ENCODE results near the gene MT1A.

MT1A gene

DNA sequence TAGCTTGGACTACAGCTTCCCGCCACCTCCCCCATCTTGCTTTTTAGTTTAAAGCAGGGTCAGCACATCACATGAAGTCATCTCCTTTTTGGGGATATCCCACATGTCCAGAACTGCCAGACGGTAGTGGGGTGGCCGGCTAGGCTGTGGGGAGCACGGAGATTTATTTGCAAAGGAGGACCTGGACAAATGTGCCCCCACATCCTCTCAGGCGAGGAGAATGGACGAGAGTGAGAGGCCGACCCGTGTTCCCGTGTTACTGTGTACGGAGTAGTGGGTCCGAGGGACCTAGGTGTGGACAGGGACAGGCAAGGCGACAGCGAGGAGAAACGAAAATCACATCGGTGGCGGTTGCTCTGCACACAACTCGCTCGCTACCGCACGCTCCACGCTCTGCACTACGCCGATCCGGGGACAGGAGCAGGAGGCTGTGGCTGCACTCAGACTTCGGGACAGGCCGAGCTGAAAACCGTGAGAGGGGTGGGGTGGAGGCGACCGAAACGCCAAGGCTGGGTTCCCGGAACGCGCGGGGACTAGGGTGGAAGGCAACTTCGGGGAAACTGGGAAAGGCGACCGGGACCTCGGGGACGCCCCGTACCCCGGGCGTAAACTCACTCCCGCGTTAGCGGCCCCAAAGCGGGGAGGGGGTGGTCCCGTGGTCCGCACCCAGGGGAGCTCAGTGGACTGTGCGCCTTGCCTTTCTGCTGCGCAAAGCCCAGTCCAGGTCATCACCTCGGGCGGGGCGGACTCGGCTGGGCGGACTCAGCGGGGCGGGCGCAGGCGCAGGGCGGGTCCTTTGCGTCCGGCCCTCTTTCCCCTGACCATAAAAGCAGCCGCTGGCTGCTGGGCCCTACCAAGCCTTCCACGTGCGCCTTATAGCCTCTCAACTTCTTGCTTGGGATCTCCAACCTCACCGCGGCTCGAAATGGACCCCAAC is at the start of gene MT1A:
Gene MT1A, plus strand, starts transcription at position 853 of the 937 bp plus-strand sequence. Its CDS starts 73 bp downstream, at position 926.
- no peak for DNase-seq

DNA sequence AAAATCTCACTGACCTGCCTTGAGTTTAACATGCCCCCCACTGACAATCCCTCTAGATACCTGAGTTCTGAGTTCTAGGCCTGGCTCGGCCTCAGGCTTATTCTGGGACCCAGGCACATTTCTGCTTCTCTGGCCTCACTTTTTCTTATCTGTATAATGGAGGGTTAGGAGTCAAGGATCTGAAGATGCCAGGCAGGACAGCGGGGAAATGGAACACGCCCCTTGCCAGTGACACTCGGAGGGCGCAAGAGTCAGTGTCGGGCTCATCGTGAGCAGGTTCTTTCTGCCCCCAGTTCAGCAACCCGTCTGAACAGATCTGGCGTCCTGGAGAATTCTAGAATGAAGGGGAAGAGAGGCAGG is 49.7 kb upstream of the MT1A start:
- no peak for DNase-seq

DNA sequence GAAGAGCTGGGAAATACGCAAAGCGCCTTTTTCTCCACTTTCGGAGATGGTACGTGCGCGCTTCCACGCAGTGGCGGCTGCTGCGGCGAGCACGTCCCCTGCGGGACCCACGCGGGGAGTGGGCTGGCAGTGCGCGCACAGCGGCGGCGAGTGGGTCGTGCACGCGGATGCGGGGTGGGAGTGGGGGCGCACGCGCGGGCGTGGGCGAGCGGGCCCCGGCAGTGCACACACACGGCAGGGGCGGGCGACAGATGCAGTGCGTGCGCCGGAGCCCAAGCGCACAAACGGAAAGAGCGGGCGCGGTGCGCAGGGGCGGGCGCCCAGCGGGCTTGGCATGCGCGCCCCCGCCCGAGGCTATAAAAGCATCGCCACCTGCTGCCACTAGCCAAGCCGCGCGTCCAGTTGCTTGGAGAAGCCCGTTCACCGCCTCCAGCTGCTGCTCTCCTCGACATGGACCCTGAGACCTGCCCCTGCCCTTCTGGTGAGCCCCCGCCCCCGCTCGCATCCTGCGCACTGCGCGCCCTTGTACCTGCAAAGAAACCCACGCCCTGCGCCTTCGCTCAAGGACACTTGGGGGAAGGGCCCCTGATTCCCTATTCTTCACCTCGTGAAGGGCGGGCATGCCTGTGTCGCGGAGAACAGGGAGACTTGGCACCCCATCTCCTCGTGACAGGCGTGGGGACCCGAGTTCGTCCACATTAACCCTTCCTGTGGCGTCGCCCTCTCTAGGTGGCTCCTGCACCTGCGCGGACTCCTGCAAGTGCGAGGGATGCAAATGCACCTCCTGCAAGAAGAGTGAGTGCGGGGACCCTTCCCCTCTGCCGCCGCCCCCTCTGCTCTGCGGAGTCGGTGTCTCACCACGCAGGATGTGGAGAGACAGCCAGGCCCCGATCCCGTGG is 49.1 kb upstream of the MT1A start, which contains the start of gene MT3:
Gene MT3, plus strand, starts transcription at position 388 of the 899 bp plus-strand sequence. Its CDS starts 63 bp downstream, at position 451.
- DNase-seq, result peak; percentile 77

DNA sequence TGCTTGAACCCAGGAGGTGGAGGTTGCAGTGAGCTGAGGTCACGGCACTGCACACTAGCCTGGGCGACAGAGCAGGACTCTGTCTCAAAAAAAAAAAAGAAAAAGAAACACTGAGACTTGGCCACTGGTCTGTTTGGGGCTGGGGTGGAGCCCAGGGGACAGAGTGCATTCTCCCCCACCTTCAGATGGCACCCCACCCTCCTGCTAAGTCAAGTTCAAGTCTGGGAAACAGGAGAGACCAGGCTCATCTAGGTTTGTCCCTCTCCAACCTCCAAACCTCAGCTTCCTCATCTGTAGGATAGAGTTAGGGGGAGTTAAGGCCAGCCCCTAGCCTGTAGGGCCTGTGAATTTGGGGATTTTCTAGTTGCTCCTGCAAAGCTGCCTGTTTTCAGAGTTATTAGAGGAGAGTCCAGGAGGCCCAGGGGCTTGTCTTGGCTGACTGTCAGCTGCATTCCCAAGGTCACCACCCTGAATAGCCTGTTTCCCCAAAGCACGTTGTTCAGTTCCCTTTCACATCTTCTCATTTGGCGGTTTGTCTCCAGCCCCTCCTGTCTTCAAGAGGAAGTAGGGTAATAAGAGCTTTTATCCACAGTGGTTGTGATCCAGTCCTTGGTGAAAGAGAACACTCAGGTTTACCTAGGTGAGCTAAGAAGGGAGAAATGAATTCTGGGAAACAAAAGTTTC is 46.9 kb upstream of the MT1A start:
- no peak for DNase-seq

DNA sequence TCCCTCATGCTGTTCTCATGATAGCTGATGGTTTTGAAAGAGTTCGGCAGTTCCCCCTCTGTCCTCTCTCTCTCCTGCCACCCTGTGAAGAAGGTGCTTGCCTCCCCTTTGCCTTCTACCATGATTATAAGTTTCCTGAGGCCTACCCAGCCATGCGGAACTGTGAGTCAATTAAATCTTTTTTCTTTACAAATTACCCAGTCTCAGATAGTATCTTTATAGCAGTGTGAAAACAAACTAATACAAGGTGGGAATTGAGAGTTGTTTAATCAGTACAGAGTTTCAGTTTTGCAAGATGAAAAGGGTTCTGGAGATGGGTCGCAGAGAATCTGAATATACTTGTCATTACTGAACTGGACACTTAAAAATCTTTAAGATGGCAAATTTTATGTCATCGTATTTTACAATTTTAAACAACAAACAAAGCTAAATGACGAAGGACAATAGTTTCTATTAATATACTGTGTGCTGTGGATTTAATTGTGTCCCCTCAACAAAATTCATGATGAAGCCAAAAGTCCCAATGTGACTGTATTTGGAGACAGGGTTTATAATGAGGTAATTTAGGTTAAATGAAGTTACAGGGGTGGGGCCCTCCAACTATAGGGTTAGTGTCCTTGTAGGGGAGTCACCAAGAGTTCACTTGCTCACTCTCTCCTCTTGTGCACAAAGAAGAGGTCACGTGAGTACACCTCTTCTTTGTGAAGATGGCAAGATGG is 44.7 kb upstream of the MT1A start:
- DNase-seq, result no peak

DNA sequence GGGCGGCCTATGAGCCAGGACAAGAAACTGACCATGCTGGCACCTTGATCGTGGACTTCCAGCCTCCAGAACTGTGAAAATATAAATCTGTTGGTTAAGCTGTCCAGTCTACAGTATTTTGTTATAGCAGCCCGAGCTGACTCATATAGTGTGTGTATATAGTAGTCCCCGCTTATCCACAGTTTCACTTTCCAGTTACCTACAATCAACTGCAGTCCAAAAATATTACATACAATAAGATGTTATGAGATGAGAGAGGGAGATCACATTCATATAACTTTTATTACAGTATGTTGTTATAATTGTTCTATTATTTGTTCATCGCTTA is 44.2 kb upstream of the MT1A start:
- no peak for DNase-seq

DNA sequence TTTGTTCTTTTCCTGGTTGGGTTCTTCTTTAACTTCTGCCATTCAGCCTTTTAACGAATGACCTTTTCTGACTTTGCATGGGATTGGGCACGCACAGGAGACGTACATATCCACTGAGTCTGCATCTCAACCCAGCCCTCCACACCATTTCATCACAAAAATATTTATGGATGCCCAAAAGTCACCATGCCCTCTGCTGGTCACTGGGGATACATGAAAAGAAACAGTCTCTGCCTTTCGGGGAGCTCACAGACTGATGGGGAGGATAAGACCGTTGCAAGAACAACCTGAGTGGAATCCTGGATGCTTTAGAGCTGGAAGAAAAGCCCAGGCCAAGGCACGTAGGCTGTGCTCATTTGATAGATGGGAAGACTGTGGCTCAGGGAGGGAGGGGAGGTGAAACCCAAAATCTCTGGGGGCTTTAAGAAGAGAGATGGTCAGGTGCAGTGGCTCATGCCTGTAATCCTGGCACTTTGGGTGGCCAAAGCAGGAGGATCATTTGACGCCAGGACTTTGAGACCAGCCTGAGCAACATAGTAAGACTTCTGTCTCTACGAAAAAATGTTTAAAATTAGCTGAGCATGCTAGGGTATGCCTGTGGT is 38.0 kb upstream of the MT1A start:
- peak; percentile 54 for DNase-seq

DNA sequence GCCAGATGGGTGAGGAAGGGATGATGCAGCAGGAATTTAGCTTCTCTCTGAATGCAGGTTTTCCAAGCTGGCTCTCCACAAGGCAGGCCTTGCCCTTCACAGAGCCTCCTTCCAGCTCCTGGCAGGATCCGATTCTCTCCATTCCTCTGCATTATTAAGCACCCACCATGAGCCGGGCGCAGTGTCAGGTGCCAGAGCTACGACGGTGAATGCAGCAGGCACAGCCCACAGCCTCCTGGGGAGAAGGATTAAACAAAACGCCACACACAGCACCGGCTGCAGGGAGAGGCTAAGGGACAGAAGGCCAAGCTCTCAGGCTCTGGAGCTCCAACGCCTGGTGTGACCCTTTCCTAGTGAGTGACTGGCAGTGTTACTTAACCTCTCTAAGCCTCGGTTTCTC is 37.1 kb upstream of the MT1A start:
- no peak for DNase-seq

DNA sequence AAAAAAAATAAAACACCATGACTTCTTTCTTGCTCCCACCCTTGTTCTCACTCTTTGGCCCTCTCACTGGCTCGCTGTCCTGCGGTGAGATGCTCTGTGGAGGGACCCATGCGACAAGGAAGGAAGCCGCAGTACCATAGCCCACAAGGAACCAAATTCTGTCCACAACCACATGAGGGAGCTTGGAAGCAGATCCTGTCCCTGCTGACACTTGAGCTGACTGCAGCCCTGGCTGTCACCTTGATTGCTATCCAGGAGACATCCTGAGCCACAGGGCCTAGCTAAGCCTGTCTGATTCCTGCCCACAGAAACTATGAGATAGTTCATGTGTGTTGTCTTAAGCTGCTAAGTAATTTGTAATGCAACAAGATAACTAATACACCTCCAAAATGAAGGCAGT is 34.9 kb upstream of the MT1A start:
- no peak for DNase-seq

DNA sequence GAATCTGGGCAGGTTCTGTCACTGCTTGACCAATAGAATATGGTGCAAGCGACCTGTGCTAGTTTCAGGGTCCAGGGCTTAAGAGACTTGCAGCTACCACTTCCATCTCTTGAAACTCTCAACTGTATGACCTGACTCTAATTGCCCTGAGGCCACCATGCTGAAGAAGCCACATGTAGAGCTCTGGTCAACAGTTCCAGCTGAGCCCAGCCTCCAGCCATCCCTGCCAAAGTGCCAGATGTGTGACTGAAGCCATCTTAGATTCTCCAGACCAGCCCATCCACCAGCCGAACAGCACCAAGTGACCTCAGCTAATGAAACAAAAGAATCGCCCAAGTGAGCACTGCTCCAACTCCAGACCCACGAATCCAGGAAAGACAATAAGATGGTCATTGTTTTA is 33.5 kb upstream of the MT1A start:
- DNase-seq, result no peak

DNA sequence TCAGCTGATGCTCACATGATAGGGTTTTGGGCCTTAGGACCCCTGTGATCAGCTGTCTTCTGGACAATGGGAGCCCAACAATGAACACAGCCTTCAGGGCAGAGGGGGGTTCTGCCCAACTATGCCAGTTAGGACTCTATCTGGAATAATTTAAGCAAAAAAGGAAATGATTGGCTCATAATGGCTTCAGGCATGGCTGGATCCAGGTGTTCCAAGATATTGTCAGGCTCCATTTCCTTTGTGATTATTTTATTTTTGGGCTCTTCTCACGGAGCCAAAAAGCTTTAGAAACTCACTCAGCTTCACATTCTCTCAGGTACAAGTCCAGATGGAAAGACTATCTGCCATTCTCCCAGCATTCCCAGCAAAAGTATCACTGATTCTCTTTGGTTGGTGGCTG is 33.0 kb upstream of the MT1A start:
- DNase-seq, result no peak

DNA sequence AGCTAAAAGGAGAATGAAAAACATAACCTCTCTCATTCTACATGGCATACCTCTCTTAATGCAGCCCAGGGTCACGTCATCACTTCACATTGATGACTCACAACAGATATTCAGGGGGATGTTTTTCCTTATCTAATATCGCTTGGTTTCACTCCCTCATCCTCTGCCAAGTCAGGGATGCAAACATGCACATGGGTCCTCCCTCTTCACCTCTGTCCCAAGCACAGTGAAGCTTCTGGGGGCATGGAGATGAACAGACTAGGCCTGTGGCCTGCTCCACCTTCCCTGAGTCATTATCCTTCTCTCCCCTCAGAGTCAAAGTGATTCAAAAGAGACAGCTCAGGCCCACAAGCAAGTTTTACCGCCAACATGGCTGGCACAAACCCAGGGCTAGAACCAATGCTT is 32.4 kb upstream of the MT1A start:
- DNase-seq, result no peak

DNA sequence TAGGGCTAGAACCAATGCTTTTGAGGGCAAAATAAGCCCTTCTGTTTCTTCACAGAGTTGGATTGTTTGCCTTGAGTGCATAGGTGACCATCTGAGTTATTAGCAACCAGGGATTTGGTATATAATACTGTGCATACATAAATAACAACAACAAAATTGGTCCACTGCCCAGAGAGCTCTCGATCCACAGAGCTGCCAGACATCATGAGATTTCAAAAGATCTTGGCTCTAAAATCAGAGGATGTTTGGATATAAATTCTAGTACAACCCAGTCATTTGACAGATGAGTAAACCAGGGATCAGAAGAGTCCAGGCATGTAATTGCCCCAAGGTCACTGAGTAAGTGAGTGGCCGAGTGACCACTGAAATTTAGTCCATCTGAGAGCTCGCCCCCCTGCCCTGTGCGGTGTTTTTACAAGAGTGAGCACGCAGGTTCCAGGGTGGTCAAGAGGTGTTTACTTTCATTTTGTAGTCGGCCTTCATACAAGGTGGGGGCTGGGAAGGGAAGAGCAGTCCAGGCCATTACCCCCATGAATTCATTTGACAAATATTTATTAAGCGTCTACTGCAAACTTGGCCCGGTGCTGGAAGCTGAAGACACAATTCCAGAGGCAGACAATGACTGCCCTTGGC is 31.9 kb upstream of the MT1A start:
- no peak for DNase-seq

DNA sequence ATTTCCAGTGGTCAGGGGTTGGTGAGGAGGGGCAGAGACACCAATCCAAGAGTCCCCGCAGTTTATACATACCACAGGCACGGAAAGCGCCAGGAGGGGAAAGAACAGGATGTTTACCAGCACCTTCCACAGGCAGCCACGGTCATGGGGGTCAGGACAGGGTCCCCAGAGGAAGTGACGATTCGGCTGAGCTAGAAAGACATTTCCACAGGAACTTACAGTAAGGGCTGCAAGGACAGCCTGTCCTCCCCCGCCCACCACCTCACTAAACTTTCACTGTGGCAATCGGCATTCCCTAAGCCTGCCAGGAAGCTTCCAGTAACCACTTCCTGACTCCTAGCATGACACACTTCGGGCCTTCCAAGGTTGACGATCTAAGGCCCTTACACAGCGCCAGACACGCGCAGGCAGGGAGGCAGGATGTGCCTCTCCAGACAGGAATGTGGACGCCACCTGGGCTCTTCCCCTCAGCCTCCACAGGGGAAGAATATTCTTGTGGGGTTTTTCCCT is 31.3 kb upstream of the MT1A start:
- no peak for DNase-seq

DNA sequence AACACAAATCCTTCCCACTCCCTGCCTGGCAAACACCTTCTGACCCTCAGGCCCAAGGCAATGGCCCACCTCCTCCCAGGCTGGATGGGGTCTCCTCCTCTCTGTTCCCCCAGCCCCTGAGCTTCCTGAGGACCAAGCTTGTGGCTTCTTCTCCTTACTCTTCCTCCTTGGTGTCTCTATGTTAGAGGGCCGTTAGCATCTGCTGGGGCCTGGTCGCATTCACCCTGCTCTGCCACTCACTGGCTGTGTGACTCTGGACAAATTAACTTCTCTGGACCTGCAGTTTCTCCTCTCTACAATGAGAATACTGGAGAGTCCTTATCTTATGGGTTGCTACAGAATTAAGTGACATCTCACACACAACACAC is 30.8 kb upstream of the MT1A start:
- no peak for DNase-seq

DNA sequence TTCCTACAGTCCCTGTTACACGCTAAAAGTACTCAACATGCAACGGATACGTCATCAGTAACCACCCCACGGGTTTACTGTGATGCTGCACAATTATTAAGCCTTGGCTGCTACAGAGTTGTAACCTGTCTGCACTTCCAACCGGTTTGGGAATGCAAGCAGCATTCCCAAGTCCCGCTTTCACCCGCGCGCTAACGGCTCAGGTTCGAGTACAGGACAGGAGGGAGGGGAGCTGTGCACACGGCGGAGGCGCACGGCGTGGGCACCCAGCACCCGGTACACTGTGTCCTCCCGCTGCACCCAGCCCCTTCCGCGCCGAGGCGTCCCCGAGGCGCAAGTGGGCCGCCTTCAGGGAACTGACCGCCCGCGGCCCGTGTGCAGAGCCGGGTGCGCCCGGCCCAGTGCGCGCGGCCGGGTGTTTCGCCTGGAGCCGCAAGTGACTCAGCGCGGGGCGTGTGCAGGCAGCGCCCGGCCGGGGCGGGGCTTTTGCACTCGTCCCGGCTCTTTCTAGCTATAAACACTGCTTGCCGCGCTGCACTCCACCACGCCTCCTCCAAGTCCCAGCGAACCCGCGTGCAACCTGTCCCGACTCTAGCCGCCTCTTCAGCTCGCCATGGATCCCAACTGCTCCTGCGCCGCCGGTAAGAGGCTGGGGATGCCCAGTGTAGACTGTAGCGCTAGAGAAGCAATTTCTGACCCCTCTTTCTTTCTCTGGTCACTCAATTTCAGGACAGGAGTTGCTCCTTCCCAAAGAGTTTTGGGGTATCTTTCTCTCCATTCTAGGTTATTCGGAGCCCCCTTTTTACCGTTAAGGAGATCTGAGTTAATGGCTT is 30.2 kb upstream of the MT1A start, which contains the start of gene MT2A:
Gene MT2A, plus strand, starts transcription at position 542 of the 833 bp plus-strand sequence. Its CDS starts 72 bp downstream, at position 614.
- DNase-seq, result peak; percentile 96

DNA sequence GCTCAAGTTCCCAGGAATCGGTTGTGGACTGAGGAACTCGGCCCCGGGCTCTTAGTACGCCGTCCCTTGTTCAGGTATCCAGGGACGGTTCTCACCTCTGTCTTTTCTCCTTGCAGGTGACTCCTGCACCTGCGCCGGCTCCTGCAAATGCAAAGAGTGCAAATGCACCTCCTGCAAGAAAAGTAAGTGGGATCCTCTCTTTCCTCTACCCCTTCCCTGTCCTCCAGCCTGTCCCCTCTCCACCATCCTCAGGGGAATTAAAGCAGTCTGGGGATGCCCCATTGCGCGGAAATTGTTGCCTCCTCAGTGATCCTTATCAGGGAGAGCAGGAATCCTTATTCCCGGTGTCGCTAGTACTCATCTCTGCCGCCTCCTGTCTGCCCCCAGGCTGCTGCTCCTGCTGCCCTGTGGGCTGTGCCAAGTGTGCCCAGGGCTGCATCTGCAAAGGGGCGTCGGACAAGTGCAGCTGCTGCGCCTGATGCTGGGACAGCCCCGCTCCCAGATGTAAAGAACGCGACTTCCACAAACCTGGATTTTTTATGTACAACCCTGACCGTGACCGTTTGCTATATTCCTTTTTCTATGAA is 29.5 kb upstream of the MT1A start:
- peak; percentile 51 for DNase-seq

DNA sequence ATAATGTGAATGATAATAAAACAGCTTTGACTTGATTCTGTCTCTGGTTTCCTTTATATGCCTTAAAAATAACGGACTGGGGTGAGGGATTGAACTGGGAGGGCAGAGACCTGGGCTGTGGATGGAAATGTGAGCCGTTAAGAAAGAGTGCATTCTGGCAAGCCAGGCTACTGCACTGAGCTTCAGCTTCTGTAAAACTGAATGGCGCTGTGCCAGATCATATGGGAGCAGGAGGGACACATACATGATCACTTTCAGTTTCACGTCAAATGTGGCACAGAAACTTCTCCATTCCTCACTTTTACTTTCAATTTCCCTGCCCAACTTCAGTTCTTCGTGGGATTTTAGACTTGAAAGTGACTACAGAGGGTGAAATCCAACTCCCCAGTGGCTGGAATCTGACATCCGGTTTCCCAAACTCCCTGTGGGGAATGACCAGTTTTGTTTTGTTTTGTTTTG is 29.0 kb upstream of the MT1A start:
- DNase-seq, result peak; percentile 70

DNA sequence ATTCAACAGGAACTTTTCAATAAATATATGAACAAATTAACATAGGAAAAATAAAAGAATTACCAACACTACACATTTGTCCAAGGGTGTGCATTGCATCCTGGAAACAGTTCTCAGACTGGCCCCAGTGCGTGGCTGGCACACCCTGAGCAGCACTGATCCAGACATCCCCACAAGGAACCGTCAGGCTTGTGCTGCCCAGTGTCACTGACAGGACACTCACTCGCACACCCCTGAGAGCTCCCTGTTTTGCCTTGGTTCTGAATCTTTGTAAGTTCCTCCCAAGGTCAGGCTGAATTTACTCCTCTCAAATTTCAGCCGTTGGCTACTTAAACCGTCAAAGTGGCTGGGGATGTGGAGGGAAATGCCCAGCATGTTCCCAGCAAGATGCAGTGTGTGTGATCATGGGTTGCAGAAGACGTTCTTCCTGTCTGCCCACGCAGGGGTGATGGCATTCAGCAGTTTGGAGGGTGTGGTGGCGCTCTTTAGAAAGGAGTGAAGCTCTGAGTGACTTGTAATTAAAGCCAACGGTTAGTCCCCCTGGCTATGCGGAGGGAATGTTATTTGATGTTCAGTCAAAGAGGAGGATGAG is 28.4 kb upstream of the MT1A start:
- no peak for DNase-seq
